Measurements from ENCODE around the gene ZNF430. TPM values are rescaled to one million over a fixed set of nuclear protein-coding genes. Genes with fewer than 3 reads are reported as not detected.

ZNF430 gene
- total RNA-seq, 5 donors from 2014 or later (not counting 1 experiment from before 2014, with no cell fraction given), result 33.2 to 47.3 (median 45.2) TPM

- Histone ChIP-seq H3K27me3 (replicated peaks in 1 of 2; ENCODE audit: control insufficient read depth in 2 of 2, extremely low read depth in 1 of 2, insufficient read depth in 2 of 2, low read length in 1 of 2) (no peaks in the 10 kb centered on the region), H3K4me3 (ENCODE audit: control insufficient read depth in 1 of 2, extremely low read depth in 1 of 2, low read length in 1 of 2) (no peak overlapping the region), H3K4me1 (ENCODE audit: control insufficient read depth in 1 of 2, extremely low read depth in 1 of 2, insufficient read depth in 2 of 2, low read length in 2 of 2) (no peaks in the 10 kb centered on the region), H3K36me3 (ENCODE audit: control insufficient read depth in 2 of 2, extremely low read depth in 1 of 2, insufficient read depth in 1 of 2, low read length in 1 of 2) (no peaks in the 10 kb centered on the region), H3K9me3 (no peaks in the 10 kb centered on the region), H3K27ac (ENCODE audit: low read length) (no peak overlapping the region)
- H3K9me3 Mint-ChIP-seq, result no peaks in the 10 kb centered on the region
- ATAC-seq (replicated peaks in 1 of 4) (no peak), DNase-seq (no peak)
- H3K27ac Mint-ChIP-seq, result no peak overlapping the region
- H3K4me1 Mint-ChIP-seq, result no peaks in the 10 kb centered on the region
- ChIA-PET POLR2A (no interaction called here), CTCF (no interaction called here)
- H3K4me3 Mint-ChIP-seq, result no peak overlapping the region
- no peaks in the 10 kb centered on the region for H3K27me3 Mint-ChIP-seq
- 100% methylated on average over 1 of the region's 2 CpGs for WGBS (ENCODE audit: insufficient coverage)
- H3K36me3 Mint-ChIP-seq, result peaks cover 55% of the 10 kb centered on the region
These were observed 81.2 kb downstream of the ZNF430 start for GRCh38 chr19:21101521-21102242.

- ATAC-seq (replicated peaks in 1 of 4), result no peak
- peaks cover 69% of the 10 kb centered on the region for H3K36me3 Mint-ChIP-seq
- H3K27ac ChIP-seq (ENCODE audit: low read length), result no peak overlapping the region
- H3K36me3 ChIP-seq (ENCODE audit: control insufficient read depth in 2 of 2, extremely low read depth in 1 of 2, insufficient read depth in 1 of 2, low read length in 1 of 2), result no peaks in the 10 kb centered on the region
- H3K27me3 Mint-ChIP-seq, result no peaks in the 10 kb centered on the region
- H3K9me3 ChIP-seq, result peaks cover 2% of the 10 kb centered on the region
- DNase-seq, result no peak
- ChIA-PET POLR2A (interaction anchor here in 1 of 2 donors (0.7 kb wide), 1 partner anchor 135 kb away, joined by 3 read pairs; no protein-coding TSS in a partner anchor), CTCF (no interaction called here)
- H3K9me3 Mint-ChIP-seq, result peaks cover 5 to 15% (median 8%) of the 10 kb centered on the region in 3 donors
- H3K27me3 ChIP-seq (replicated peaks in 1 of 2; ENCODE audit: control insufficient read depth in 2 of 2, extremely low read depth in 1 of 2, insufficient read depth in 2 of 2, low read length in 1 of 2), result no peaks in the 10 kb centered on the region
- H3K4me1 ChIP-seq (ENCODE audit: control insufficient read depth in 1 of 2, extremely low read depth in 1 of 2, insufficient read depth in 2 of 2, low read length in 2 of 2), result no peaks in the 10 kb centered on the region
- no peak overlapping the region for H3K4me3 ChIP-seq (ENCODE audit: control insufficient read depth in 1 of 2, extremely low read depth in 1 of 2, low read length in 1 of 2)
- H3K4me3 Mint-ChIP-seq, result no peak overlapping the region
- no peaks in the 10 kb centered on the region for H3K4me1 Mint-ChIP-seq
- H3K27ac Mint-ChIP-seq, result no peak overlapping the region
These were observed 88.7 kb downstream of the ZNF430 start for GRCh38 chr19:21109116-21109515.

Other genes starting within 250 kb of the ZNF430 start
- 10 to 100 TPM in 4 of 5 donors, 1 to 10 TPM in 1; 9.3 to 13.1 (median 11.4) TPM for gene ZNF66, start 244.4 kb upstream of the ZNF430 start, total RNA-seq
- gene ZNF85, start 97.4 kb upstream of the ZNF430 start, total RNA-seq, result 10 to 100 TPM in 1 of 5 donors, 1 to 10 TPM in 4; 4.6 to 10.5 (median 6.1) TPM
- gene ZNF714, start 61.5 kb downstream of the ZNF430 start, total RNA-seq, result 10 to 100 TPM in 2 of 5 donors, 1 to 10 TPM in 3; 8.6 to 13.6 (median 9.8) TPM
- gene ZNF431, start 121.4 kb downstream of the ZNF430 start, total RNA-seq, result 10 to 100 TPM; 24.3 to 35.0 (median 26.0) TPM